ENCODE measurements around the gene OR2V2.

DNA sequence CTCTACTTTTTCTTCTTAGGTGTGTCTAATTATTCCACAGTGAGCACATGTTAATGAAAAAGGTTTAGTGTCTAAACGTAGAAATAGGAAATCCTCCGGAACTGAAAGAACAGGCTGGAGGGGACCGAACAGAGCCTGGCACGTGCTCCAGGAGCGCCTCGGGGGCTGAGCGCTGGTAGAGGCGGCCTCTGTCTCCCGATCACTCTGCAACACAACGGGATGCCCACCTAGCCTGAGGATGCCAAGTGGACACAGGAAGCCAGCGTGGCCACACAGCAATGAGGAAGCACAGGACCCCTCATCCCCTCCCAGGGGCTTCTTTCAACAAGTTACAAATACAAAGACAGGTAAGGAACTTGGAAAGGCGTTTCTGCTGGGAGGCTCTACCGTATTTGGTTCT lies 38.2 kb downstream of the OR2V2 start:
- TF ChIP-seq, protein P1, sequence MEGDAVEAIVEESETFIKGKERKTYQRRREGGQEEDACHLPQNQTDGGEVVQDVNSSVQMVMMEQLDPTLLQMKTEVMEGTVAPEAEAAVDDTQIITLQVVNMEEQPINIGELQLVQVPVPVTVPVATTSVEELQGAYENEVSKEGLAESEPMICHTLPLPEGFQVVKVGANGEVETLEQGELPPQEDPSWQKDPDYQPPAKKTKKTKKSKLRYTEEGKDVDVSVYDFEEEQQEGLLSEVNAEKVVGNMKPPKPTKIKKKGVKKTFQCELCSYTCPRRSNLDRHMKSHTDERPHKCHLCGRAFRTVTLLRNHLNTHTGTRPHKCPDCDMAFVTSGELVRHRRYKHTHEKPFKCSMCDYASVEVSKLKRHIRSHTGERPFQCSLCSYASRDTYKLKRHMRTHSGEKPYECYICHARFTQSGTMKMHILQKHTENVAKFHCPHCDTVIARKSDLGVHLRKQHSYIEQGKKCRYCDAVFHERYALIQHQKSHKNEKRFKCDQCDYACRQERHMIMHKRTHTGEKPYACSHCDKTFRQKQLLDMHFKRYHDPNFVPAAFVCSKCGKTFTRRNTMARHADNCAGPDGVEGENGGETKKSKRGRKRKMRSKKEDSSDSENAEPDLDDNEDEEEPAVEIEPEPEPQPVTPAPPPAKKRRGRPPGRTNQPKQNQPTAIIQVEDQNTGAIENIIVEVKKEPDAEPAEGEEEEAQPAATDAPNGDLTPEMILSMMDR (IDR thresholded peaks at IDR 0.05; ENCODE audit: low read depth, low read length, missing input control): no peak
- no peak for TF ChIP-seq RAD21 (IDR thresholded peaks at IDR 0.05)
- no peak for TF ChIP-seq RXRA (IDR thresholded peaks at IDR 0.05)

All from liver (tissue), 3 donors.